Measurements from ENCODE around the gene SLC44A1.
A peak's percentile ranks its signal among the peaks of the same experiment; 100 is the strongest.

SLC44A1 gene

GRCh38 chr9:105338308-105338707 is 93.9 kb downstream of the SLC44A1 start:
- no peak for DNase-seq (ENCODE audit: low spot score)

DNA sequence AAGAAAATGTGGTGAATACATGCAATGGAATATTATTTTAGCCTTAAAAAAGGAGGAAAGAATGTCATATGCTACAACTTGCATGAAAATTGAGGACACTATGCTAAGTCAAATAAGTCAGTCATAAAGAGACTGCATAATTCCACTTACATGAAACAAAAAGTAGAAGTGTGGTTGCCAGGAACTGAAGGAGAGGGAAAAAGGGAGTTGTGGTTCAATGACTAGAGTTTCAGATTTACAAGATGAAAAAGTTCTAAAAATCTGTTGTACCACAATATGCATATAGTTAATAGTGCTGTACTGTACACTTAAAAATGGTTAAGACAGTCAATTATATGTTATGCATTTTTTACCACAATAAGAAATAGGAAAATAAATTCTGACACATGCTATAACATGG is 95.4 kb downstream of the SLC44A1 start:
- no peak for DNase-seq (ENCODE audit: low spot score)

DNA sequence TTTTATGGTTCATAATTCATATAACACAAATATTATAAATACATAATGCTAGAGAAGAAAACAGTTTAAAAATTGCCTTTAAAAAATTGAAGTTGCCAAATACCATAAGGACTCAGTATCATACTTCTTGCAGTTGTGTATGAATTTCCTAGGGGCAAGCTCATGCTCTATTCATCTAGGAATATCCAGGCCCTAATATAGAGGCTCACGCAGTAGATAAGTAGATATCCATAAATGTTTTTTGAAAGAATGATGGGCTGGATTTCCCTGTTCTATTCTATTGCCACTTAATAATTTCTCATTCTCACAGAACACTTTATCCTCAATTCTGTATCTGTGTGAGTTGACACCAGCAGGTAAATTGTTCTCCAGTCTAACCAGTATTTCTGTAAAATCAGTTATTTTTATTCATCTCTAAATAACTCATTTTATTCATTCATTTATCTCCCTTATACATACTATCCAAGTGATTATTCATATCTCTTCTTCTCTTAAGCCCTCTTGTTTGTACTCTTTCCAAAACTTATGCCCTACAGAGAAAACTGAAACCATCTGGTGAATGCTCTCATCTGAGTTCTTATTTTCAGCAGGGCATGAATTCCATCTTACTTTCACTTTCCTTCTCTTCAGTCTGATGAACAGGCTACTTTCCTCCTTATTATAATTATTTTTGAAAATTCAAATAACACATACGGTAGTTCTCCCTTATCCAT is 97.1 kb downstream of the SLC44A1 start:
- no peak for DNase-seq (ENCODE audit: low spot score)

GRCh38 chr9:105342147-105342505 is 97.7 kb downstream of the SLC44A1 start:
- DNase-seq (ENCODE audit: low spot score): no peak

GRCh38 chr9:105344283-105344682 is 99.8 kb downstream of the SLC44A1 start:
- no peak for DNase-seq (ENCODE audit: low spot score)

DNA sequence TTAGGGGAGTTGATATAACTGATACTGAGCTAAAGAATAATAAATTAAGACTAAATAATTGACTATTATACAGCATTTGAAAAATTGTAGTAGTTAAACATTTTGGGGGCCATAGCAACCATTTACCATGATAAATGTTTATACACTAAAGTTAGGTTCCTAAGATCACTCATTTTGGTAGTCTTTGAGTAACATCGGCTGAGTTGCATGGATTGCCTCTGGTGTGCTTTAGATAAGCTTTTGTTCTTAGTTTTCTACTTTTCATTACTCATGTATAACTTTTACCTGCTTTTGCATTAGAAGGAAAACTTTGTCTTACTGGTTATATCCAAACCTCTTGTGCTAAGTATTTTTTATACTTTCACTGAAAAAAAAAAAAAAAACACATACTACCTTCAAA is 101.2 kb downstream of the SLC44A1 start:
- DNase-seq (ENCODE audit: low spot score): no peak

- DNase-seq (ENCODE audit: low spot score): no peak
These were observed 101.8 kb downstream of the SLC44A1 start for GRCh38 chr9:105346273-105346672.

DNA sequence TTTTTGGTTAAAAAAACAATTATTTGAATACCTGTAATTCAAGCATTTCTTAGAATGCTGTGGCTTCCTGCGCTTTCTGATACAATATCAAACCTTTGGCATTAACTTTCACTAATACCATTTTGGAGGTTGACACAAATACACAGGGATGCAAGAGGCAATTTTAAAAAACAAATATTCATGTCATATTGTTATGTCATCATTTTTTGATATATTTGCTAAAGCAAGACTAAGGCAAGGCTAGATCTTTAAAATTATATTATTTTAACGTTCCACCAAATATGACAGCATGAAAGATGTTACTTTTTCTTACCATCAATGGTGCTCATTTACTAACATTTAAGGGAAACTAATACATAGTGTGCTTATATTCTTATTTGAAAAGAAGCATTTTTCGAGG is 110.0 kb downstream of the SLC44A1 start:
- DNase-seq (ENCODE audit: low spot score): no peak

DNA sequence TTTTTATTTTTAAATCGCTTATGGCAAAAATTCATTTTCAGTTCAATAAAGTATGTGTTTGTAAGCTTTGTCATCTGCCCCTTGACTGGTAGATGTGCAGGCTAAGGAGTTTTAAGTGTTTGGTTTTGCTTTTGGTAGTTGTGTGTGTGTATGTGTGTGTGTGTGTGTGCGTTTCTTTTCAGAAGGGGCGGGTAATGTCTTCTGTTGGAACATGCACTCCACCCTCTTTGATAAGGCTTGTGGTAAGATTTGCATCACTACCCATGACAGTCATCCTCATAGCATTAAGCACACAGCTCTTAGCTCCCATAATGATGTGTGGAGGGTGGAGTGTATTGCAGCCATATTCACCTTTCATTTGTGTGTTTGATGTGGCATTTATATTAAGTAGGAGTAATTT is 111.3 kb downstream of the SLC44A1 start:
- no peak for DNase-seq (ENCODE audit: low spot score)

- DNase-seq (ENCODE audit: low spot score): no peak
These were observed 113.5 kb downstream of the SLC44A1 start for GRCh38 chr9:105357937-105358336.

DNA sequence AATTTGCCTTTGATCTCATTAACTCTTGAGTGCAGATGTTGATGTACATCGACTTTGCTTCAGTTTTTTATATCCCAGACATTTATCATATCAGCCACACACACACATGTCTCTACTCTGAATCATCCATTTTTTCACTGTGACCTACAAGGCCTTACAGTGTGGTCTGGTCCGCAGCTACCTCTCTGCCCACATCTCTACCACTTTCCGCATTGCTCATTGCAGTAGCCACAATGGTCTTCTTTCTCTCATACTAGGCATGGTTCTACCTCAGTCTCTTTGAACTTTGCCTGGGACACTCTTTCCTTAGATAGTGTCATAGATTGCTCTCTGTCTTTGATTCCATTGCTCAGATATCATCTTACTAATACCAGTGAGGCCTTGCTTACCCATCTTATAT is 115.4 kb downstream of the SLC44A1 start:
- no peak for DNase-seq (ENCODE audit: low spot score)

DNA sequence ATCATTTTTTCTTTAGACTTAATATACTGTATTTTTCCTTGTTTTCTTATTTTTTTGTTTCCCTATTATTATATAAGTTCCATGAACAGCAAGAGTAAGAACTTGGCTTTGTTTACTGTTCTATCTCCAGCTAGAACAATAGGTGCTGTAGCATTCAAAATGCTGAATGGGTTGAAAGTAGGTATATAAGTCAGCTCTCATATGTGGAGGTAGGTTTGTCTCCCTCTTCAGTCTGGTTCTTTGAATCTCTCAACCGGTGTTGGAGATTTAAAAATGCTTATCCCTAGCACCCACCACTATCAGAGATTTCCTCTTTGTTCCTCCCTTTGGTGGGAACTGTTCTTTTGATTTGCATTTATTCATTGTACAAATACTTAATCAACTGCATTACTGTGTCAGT is 115.9 kb downstream of the SLC44A1 start:
- no peak for DNase-seq (ENCODE audit: low spot score)

GRCh38 chr9:105361873-105362272 is 117.4 kb downstream of the SLC44A1 start:
- DNase-seq (ENCODE audit: low spot score): no peak

DNA sequence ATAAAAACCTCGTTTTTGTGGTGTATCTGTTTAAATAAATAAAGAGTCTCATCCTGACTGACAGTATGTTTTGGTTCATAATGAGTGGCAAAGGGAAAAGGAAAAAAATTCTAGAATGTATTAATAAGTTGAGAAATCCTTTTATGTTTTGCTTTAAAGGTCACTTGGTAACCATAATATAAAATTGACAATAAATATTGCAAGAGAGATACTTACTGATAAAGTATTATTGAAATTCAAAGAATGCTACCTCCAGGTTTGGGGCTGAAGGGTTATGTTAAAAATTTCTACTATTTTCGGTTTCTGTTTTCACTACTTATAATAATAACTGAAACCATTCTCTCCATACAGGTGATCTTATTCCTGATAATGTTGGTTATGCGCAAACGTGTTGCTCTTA is 118.0 kb downstream of the SLC44A1 start:
- DNase-seq (ENCODE audit: low spot score): no peak

- DNase-seq (ENCODE audit: low spot score): no peak
These were observed 119.4 kb downstream of the SLC44A1 start for GRCh38 chr9:105363837-105364236.

- DNase-seq (ENCODE audit: low spot score): no peak
These were observed 125.5 kb downstream of the SLC44A1 start for GRCh38 chr9:105369911-105370310.

- DNase-seq (ENCODE audit: low spot score): no peak
These were observed 129.3 kb downstream of the SLC44A1 start for GRCh38 chr9:105373723-105374122.

- no peak for DNase-seq (ENCODE audit: low spot score)
These were observed 130.9 kb downstream of the SLC44A1 start for GRCh38 chr9:105375323-105375722.

GRCh38 chr9:105376893-105377292 is 132.4 kb downstream of the SLC44A1 start:
- DNase-seq (ENCODE audit: low spot score): no peak

GRCh38 chr9:105385381-105385985 is 141.0 kb downstream of the SLC44A1 start:
- peak; percentile 61 for DNase-seq (ENCODE audit: low spot score)

DNA sequence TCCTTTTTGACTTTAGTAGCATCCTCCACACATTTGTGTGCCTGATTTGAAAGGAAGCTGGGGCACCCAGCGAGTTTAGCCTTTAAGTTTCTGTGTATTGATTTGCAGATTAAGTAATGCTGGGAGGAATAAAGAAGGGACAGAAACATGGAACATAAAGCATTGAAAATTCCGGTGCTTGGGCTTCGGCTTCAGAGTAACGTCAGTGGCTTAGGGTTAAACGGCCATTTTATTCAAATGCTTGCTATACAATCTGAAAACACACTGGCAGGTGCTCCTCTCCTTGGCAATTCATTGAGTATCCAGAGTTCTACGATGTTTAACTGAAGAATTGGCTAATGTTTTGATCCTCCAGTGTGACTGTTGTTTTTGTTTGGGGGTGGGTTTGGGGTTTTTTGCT is 145.3 kb downstream of the SLC44A1 start:
- no peak for DNase-seq (ENCODE audit: low spot score)

- no peak for DNase-seq (ENCODE audit: low spot score)
These were observed 146.4 kb downstream of the SLC44A1 start for GRCh38 chr9:105390871-105391270.

- no peak for DNase-seq (ENCODE audit: low spot score)
These were observed 146.8 kb downstream of the SLC44A1 start for GRCh38 chr9:105391288-105391687.

GRCh38 chr9:105392531-105392930 is 148.1 kb downstream of the SLC44A1 start:
- no peak for DNase-seq (ENCODE audit: low spot score)

Data from pons (tissue), 1 donor.